Stimulated activated CD4-positive, alpha-beta T cell treated with anti-CD3 and anti-CD28 coated beads, Interleukin-2, amount 100 ng/mL, for 4 hours (primary cell): ENCODE results near the gene CD7.
A peak's percentile ranks its signal among the peaks of the same experiment; 100 is the strongest.

ENCODE experiments used
- DNase-seq: peaks from one replicate; pipeline ENCODE4 v3.0.0-alpha.2; 2020; ENCODE audit warnings: low read depth

Gene CD7

GRCh38 chr17:82328141-82328993 is 11.0 kb upstream of the CD7 start:
- DNase-seq: no peak

GRCh38 chr17:82327757-82328140 is 10.3 kb upstream of the CD7 start:
- no peak for DNase-seq

GRCh38 chr17:82327289-82327688 is 9.9 kb upstream of the CD7 start:
- no peak for DNase-seq

- DNase-seq: no peak
Observed at GRCh38 chr17:82325286-82326180, 8.1 kb upstream of the CD7 start.

- peak; percentile 58 for DNase-seq
Observed at GRCh38 chr17:82324566-82325285, 7.3 kb upstream of the CD7 start.

- DNase-seq: no peak
Observed at GRCh38 chr17:82323514-82324234, 6.3 kb upstream of the CD7 start.

- DNase-seq: no peak
Observed at GRCh38 chr17:82322526-82323453, 5.4 kb upstream of the CD7 start.

GRCh38 chr17:82321947-82322466 is 4.6 kb upstream of the CD7 start:
- no peak for DNase-seq

GRCh38 chr17:82320956-82321927 is 3.8 kb upstream of the CD7 start:
- DNase-seq: peak; percentile 85

GRCh38 chr17:82320140-82320840 is 2.9 kb upstream of the CD7 start:
- DNase-seq: no peak

- no peak for DNase-seq
Observed at GRCh38 chr17:82319619-82320062, 2.2 kb upstream of the CD7 start.

- DNase-seq: no peak
Observed at GRCh38 chr17:82318772-82319606, 1.6 kb upstream of the CD7 start.

- DNase-seq: no peak
Observed at GRCh38 chr17:82318169-82318498, 726 bp upstream of the CD7 start.

GRCh38 chr17:82316651-82317393 is 586 bp downstream of the CD7 start:
- DNase-seq: no peak

GRCh38 chr17:82315703-82316358 is 1.6 kb downstream of the CD7 start:
- no peak for DNase-seq
